Aorta (tissue), 5 donors: ENCODE measurements around the gene NKAIN2. TPM values are rescaled to one million over a fixed set of nuclear protein-coding genes. Genes with fewer than 3 reads are reported as not detected.

Experiments used
- ATAC-seq: fragments of 200-7000 bp; cut with Tn5 transposase; one replicate; pipeline ENCODE4 v1.9.1; 2022; ENCODE audit warnings: moderate library complexity; ENCODE audit not compliant: low FRiP score
- DNase-seq, 2 donors: peaks; one replicate each; pipeline ENCODE4 v3.0.0-alpha.2; 2020
- H3K27ac ChIP-seq, 2 donors: one replicate each; pipeline ENCODE4 v1.5.1; 2013; ENCODE audit warnings: low read length in 2 of 2, mild to moderate bottlenecking in 2 of 2, moderate library complexity in 2 of 2, control low read depth in 1 of 2, inconsistent platforms in 1 of 2, low read depth in 1 of 2
- H3K27me3 ChIP-seq, 2 donors: one replicate each; pipeline ENCODE4 v1.6.1; 2013; ENCODE audit warnings: control low read depth in 1 of 2, low read length in 1 of 2, mild to moderate bottlenecking in 1 of 2, moderate library complexity in 1 of 2; ENCODE audit not compliant: insufficient read depth in 2 of 2, control insufficient read depth in 1 of 2
- H3K36me3 ChIP-seq, 2 donors: one replicate each; pipeline ENCODE4 v1.6.1; 2013; ENCODE audit warnings: control low read depth in 1 of 2, low read length in 1 of 2, mild to moderate bottlenecking in 1 of 2; ENCODE audit not compliant: insufficient read depth in 2 of 2, control insufficient read depth in 1 of 2
- H3K4me1 ChIP-seq, 2 donors: one replicate each; pipeline ENCODE4 v1.6.1; 2013; ENCODE audit warnings: low read length in 2 of 2, control low read depth in 1 of 2, mild to moderate bottlenecking in 1 of 2, moderate library complexity in 1 of 2; ENCODE audit not compliant: insufficient read depth in 2 of 2, control insufficient read depth in 1 of 2
- H3K4me3 ChIP-seq, 2 donors: one replicate each; pipeline ENCODE4 v1.5.1; 2013; ENCODE audit warnings: low read length in 2 of 2, control low read depth in 1 of 2, mild to moderate bottlenecking in 1 of 2
- H3K9me3 ChIP-seq: one replicate; pipeline ENCODE4 v1.6.1; 2013; ENCODE audit warnings: mild to moderate bottlenecking, low read length; ENCODE audit not compliant: control insufficient read depth
- WGBS, 2 donors: extraction: QIAGEN DNeasy Blood & Tissue Kit; methylation state at CpG; one replicate each; pipeline ENCODE4 v1.1.7; 2013; 5-methylcytosine and 5-hydroxymethylcytosine counted together
- intact Hi-C, 2 donors: fragments of 100-400 bp; cut with DNase I; formaldehyde crosslinking; loops; one replicate each; pipeline versions ENCODE4 v1.14.2 to v1.15.0; 2022
- polyA plus RNA-seq, 2 donors: library from polyadenylated mRNA; stranded (reverse); fragments of 200-250 nt; gene quantifications; one replicate each; pipeline ENCODE4 v1.2.3, GENCODE V29; 2013
- total RNA-seq, 2 donors: library from RNA; stranded (reverse); fragmentation: NEBNext Ultra II Directional; extraction: Animal tissue kit (Norgen Biotek cat#: 25700); gene quantifications; one replicate each; pipeline ENCODE4 v1.2.1, GENCODE V29; 2021
- donor health status: healthy with polysubstance abuse.
- donor health status: Bipolar disorder and iron deficiency.
- donor health status: DM: no; HTN: no; CAD: no.
- donor health status: DM: no; HTN: no; CAD: no.
- donor health status: DM: yes; HTN: yes; CAD: no.

NKAIN2 gene
- total and polyA plus RNA-seq, 4 donors: 1.4 to 1.9 TPM; not detected in 2

DNA sequence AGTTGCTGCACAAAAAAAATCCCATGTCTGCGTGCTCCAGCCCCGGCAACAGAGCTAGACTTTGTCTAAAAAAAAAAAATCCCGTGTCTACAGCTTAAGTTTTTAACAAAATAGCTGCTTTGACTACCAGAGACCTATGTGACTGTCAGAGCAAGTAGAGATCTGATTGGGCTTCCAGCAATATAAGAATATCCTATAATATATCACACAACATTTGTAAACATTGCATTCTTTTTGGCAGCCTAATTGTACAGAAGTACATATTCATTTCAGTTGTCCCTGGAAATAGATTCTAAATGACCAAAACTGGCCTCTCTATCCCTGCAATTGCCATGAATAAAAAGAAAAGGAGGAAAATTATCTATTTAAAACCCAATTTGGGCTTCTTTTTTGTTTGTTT lies 1019.1 kb downstream of the NKAIN2 start:
- Histone ChIP-seq H3K9me3 (no peaks in the 10 kb centered on the region), H3K4me1 (no peaks in the 10 kb centered on the region), H3K36me3 (no peaks in the 10 kb centered on the region), H3K4me3 (no peak overlapping the region), H3K27me3 (no peaks in the 10 kb centered on the region), H3K27ac (no peak overlapping the region)
- DNase-seq: no peak
- no peak for ATAC-seq
- WGBS, 2 donors: 36 to 40% methylated on average over 3 of the region's 3 CpGs
- intact Hi-C loops: no loop called here

DNA sequence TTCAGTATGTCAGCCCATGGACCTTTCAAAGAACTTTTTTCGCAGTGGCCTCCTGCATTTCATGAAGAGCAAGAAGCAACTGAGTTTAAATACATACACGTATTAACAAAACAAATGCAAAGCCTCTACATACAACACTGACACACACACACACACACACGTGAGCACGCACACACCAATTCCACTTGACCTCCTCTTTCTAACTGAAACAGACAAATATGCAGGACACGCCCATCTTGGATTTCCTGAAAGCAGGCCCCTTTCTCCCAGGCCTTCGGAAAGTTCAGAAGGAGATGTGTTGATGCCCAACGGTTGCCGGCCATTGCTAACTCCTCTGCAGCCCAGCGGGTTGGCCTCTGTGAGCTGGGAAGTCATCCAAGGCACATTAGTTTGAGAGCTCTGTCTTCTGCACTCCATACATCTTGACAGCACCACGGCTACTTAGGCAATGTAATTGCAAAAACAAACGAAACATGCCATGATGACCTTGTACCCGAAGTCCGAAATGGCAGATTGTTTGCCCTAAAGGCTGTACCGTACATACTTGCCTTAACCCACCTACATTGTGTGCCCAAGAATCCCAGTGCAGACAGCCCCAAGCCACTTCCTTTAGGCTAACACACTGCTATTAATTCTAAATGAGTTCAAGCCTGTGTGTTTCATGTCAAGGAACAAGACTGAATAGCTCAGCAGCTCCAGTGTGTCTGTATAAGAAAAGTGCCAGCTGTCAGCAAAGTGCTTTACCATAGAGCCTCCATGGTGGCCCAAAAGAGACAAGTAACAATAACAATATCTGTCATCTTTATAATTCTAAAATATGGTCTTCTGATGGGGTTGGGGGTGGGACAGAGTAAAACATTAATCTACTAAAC lies 1019.8 kb downstream of the NKAIN2 start:
- H3K4me1 ChIP-seq: no peaks in the 10 kb centered on the region
- no peak for ATAC-seq
- no peak overlapping the region for H3K27ac ChIP-seq
- no peaks in the 10 kb centered on the region for H3K36me3 ChIP-seq
- H3K9me3 ChIP-seq: no peaks in the 10 kb centered on the region
- WGBS, 2 donors: 61 to 69% methylated on average over 14 of the region's 14 CpGs
- no peak overlapping the region for H3K4me3 ChIP-seq
- intact Hi-C loops: no loop called here
- no peak for DNase-seq
- no peaks in the 10 kb centered on the region for H3K27me3 ChIP-seq

DNA sequence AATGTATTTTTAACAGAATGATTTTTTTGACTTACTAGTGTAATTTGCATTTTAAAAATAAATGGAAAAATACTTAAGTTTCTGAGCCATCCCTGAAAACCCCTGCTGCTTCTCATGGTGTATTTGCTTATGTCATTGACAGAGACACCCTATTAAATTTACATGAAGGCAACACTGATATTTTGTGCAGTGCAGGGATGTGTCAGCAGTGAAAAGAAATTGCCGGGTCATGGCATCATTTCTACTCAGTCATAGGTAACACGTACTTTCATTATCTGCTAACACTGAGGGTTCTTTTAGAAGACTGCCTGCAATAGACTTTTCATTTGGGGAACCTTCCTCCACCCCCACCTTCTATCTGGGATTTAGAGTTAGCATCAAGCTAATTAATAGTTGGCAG lies 1021.9 kb downstream of the NKAIN2 start:
- no peak for ATAC-seq
- DNase-seq: no peak
- WGBS, 2 donors: 95 to 97% methylated on average over 2 of the region's 2 CpGs
- intact Hi-C loops: no loop called here
- H3K27me3 ChIP-seq: no peaks in the 10 kb centered on the region
- H3K36me3 ChIP-seq: no peaks in the 10 kb centered on the region
- no peaks in the 10 kb centered on the region for H3K4me1 ChIP-seq
- no peak overlapping the region for H3K27ac ChIP-seq
- H3K4me3 ChIP-seq: no peak overlapping the region
- H3K9me3 ChIP-seq: no peaks in the 10 kb centered on the region

DNA sequence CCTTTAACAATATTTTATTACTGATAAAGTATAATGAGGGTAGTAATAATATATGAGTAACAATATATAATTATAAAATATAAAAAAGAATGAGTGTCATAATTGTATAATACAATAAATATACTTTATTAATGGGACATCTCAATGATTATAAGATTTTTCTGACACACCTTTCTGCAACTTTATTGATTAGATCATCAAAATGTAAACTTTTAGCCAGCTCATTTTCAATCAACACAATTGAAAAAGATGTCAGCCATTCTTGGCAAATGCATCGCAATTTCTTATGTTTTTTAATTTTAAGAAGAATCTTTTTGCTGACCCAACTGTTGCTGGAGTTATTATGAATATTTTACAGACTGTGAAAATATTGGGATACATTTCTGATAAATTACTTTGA lies 1026.2 kb downstream of the NKAIN2 start:
- intact Hi-C loops: no loop called here
- ATAC-seq: no peak

DNA sequence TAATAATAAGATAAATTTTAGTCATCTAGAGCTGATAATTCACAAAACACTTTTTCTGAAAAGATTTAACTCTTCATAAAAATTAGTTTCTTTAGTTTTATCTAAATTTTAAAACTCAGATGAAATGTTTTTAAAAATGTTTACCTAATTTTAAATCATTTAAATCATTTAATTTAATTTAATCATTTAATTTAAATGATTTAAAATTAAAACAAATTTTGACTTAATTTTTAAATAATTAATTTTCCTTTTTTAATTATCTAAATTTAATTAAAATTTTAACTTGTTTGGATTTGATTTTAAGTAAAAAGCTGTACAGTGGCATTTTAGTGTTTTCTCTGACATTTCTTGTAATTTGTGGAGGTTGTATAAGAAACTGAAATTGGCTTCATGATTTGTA lies 1026.8 kb downstream of the NKAIN2 start:
- DNase-seq (no peak), ATAC-seq (no peak)
- H3K4me3 ChIP-seq: no peak overlapping the region
- no peak overlapping the region for H3K27ac ChIP-seq
- no peaks in the 10 kb centered on the region for H3K9me3 ChIP-seq
- no peaks in the 10 kb centered on the region for H3K27me3 ChIP-seq
- no peaks in the 10 kb centered on the region for H3K4me1 ChIP-seq
- intact Hi-C loops: no loop called here
- H3K36me3 ChIP-seq: no peaks in the 10 kb centered on the region

More for the DNA sequence above, 1026.2 kb downstream of the NKAIN2 start:
- no peak overlapping the region for H3K4me3 ChIP-seq
- no peaks in the 10 kb centered on the region for H3K27me3 ChIP-seq
- no peaks in the 10 kb centered on the region for H3K4me1 ChIP-seq
- H3K9me3 ChIP-seq: no peaks in the 10 kb centered on the region
- no peak overlapping the region for H3K27ac ChIP-seq
- DNase-seq: no peak
- no peaks in the 10 kb centered on the region for H3K36me3 ChIP-seq
- WGBS, 2 donors: 94 to 97% methylated on average over 1 of the region's 1 CpG

DNA sequence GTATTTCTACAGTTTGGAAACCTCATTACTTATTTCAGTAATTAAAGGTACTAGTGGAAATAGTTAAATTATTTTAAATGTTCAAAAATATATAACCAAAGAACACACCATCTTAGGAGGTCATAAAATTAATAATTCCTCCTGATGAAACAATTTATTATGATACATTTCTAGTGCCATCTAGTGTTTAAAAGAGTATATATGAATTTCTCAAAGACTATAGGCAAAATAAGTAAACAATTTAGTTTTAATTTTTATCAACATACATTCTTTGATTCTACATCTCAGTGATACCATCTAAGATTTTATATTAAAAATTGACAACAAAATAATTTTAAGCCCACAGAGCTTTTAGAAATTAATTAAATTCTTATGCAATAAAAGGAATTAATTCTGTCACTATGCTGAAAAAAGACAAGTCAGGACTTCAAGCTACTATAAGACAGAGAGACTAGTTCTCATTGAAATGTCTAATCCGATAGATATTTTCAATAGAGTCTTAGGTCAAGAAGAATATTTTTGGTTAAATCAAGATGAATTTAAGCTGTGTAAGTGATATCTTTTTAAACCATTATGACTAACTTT lies 1050.8 kb downstream of the NKAIN2 start:
- no peak overlapping the region for H3K27ac ChIP-seq
- intact Hi-C loops: loop anchor here (10.0 kb wide), 1 partner anchor 1050 kb away; the partner anchor contains the start of gene NKAIN2 (in 2 of the 2)
- no peaks in the 10 kb centered on the region for H3K9me3 ChIP-seq
- DNase-seq (no peak), ATAC-seq (no peak)
- no peaks in the 10 kb centered on the region for H3K27me3 ChIP-seq
- H3K36me3 ChIP-seq: no peaks in the 10 kb centered on the region
- no peaks in the 10 kb centered on the region for H3K4me1 ChIP-seq
- 83 to 84% methylated on average over 1 of the region's 1 CpG for WGBS, 2 donors
- H3K4me3 ChIP-seq: no peak overlapping the region

DNA sequence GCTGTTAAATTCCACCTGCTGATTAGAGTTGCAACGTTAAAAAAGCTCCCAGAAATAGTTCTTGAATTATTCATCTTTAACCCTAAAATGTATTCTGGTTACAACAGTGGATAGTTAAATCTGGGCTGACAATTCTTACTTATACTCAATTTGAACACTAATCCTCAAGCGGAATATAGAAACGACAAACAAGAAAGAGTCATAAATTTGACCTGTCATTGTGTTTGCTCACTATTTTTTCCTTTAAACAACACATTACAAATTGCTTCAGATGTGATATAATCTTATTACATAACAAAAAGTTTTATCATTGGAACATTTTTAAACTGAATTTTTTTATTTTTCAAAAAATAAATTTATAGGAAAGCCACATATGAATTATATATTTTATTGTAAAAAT lies 1054.1 kb downstream of the NKAIN2 start:
- WGBS, 2 donors: 56 to 62% methylated on average over 3 of the region's 3 CpGs
- Histone ChIP-seq H3K36me3 (no peaks in the 10 kb centered on the region), H3K27ac (no peak overlapping the region), H3K27me3 (no peaks in the 10 kb centered on the region), H3K4me1 (no peaks in the 10 kb centered on the region), H3K4me3 (no peak overlapping the region), H3K9me3 (no peaks in the 10 kb centered on the region)
- no peak for ATAC-seq
- DNase-seq: no peak
- intact Hi-C loops: loop anchor here (10.0 kb wide), 1 partner anchor 1053 kb away; the partner anchor contains the start of gene NKAIN2 (in 2 of the 2)

DNA sequence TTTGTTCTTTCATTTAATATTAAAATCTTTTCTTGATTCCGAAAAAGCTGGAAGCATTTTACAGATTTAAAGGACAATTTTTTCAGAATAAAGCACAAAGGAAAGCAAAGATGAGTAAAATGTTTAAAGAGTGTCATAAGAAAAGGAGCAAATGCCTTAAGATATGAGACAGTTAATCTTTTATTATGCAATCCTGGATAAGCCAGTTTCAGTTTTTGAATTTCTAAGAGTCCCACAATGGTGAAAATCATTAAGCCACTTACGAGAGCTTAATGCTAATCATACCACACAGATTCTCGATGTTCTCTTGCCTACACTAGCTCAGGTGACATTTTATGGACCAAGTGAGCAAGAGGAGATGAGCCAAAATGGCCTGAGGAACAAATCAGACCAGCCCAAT lies 1054.9 kb downstream of the NKAIN2 start:
- Histone ChIP-seq H3K4me1 (no peaks in the 10 kb centered on the region), H3K9me3 (no peaks in the 10 kb centered on the region), H3K4me3 (no peak overlapping the region), H3K27ac (no peak overlapping the region), H3K36me3 (no peaks in the 10 kb centered on the region), H3K27me3 (no peaks in the 10 kb centered on the region)
- intact Hi-C loops: loop anchor here (10.0 kb wide), 1 partner anchor 1054 kb away; the partner anchor contains the start of gene NKAIN2 (in 2 of the 2)
- no peak for DNase-seq
- WGBS, 2 donors: 89 to 94% methylated on average over 3 of the region's 3 CpGs
- ATAC-seq: no peak

DNA sequence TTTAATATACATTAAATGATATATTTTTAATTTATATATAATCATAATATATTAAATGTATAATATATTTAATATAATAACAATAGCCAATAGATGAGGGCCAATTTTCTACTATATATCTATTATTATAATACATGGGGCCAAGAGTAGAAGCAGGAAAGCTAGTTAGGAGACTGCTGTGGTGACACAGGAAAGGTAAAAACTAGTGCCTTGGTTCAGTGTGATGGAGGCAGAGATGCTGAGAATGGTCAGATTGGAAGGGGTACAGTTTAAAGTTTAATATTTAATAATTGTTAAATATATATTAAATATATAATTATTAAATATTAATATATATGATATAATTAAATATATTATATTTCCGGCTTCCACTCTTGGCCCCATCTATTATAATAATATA lies 1055.7 kb downstream of the NKAIN2 start:
- intact Hi-C loops: loop anchor here (10.0 kb wide), 1 partner anchor 1055 kb away; the partner anchor contains the start of gene NKAIN2 (in 2 of the 2)
- no peak for ATAC-seq
- H3K27me3 ChIP-seq: no peaks in the 10 kb centered on the region
- no peaks in the 10 kb centered on the region for H3K36me3 ChIP-seq
- no peak overlapping the region for H3K4me3 ChIP-seq
- no peaks in the 10 kb centered on the region for H3K4me1 ChIP-seq
- H3K27ac ChIP-seq: no peak overlapping the region
- 97 to 99% methylated on average over 1 of the region's 1 CpG for WGBS, 2 donors
- no peaks in the 10 kb centered on the region for H3K9me3 ChIP-seq
- DNase-seq: no peak
